Cardiac muscle cell (in vitro differentiated cells and primary cell): ENCODE data around the gene GBF1. TPM values are rescaled to one million over a fixed set of nuclear protein-coding genes. Genes with fewer than 3 reads are reported as not detected.

Experiments
- DNase-seq, 2 donors: peaks; one replicate each; pipeline versions ENCODE4 v3.0.0 to v3.0.0-alpha.2; 2010 to 2017; ENCODE audit warnings: low read depth in 1 of 2, low spot score in 1 of 2
- H3K27ac ChIP-seq: fragments of 200-600 bp; sonication (generic); 2 replicates; pipeline ENCODE4 v1.5.1; 2016
- H3K27me3 ChIP-seq: fragments of 200-600 bp; sonication (generic); 2 replicates; pipeline ENCODE4 v1.6.0; 2016; ENCODE audit warnings: control low read depth
- H3K36me3 ChIP-seq: fragments of 200-600 bp; sonication (generic); 2 replicates; pipeline ENCODE4 v1.5.1; 2016; ENCODE audit warnings: control low read depth
- H3K4me1 ChIP-seq: fragments of 200-600 bp; sonication (generic); 2 replicates; pipeline ENCODE4 v1.8.1; 2017; ENCODE audit warnings: low read depth, mild to moderate bottlenecking, mixed run types
- H3K4me3 ChIP-seq: fragments of 200-600 bp; sonication (generic); 2 replicates; pipeline ENCODE4 v1.5.1; 2016; ENCODE audit warnings: mild to moderate bottlenecking
- H3K9me3 ChIP-seq: fragments of 200-600 bp; sonication (generic); 2 replicates; pipeline ENCODE4 v1.5.1; 2017; ENCODE audit warnings: low read depth, mild to moderate bottlenecking, control low read depth
- polyA plus RNA-seq: library from polyadenylated mRNA; unstranded; fragments of >200 nt; fragmentation: Nextera tagmentation; extraction: Ambion mirVana; gene quantifications from 2 replicates; pipeline ENCODE4 v1.2.1, GENCODE V29; 2016
- total RNA-seq: library from RNA; depleted of rRNA; stranded (reverse); fragments of >200 nt; gene quantifications from 2 replicates; pipeline ENCODE4 v1.2.3, GENCODE V29; 2016
- TF ChIP-seq, protein P1 (sequence below): IDR thresholded peaks from 2 replicates; pipeline ENCODE4 v1.5.1; 2012; ENCODE audit warnings: low read depth, mild to moderate bottlenecking, low read length

The GBF1 gene
- total and polyA plus RNA-seq, 2 experiments from 2014 or later: 42.1 to 75.6 TPM

DNA sequence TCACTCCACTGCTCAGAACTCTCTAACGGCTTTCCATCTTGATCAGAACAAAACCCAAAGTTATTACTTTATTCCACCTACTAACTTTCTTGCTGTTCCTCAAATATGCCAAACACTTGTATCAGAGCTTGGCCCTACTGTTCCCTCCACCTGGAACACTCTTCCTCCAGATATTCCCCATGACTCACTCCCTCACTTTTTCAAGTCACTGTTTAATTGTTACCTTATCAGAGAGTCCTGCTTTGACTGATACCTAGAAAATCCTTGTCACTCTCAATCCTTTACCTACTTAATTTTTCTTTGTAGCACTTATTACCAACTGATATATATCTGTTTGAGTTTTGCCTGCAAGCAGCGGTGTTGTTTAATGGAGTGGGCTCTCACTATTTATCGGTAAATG lies 144.6 kb downstream of the GBF1 start:
- TF ChIP-seq, protein P1, sequence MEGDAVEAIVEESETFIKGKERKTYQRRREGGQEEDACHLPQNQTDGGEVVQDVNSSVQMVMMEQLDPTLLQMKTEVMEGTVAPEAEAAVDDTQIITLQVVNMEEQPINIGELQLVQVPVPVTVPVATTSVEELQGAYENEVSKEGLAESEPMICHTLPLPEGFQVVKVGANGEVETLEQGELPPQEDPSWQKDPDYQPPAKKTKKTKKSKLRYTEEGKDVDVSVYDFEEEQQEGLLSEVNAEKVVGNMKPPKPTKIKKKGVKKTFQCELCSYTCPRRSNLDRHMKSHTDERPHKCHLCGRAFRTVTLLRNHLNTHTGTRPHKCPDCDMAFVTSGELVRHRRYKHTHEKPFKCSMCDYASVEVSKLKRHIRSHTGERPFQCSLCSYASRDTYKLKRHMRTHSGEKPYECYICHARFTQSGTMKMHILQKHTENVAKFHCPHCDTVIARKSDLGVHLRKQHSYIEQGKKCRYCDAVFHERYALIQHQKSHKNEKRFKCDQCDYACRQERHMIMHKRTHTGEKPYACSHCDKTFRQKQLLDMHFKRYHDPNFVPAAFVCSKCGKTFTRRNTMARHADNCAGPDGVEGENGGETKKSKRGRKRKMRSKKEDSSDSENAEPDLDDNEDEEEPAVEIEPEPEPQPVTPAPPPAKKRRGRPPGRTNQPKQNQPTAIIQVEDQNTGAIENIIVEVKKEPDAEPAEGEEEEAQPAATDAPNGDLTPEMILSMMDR: no peak
- Histone ChIP-seq H3K4me1 (no peaks in the 10 kb centered on the region), H3K4me3 (no peak overlapping the region), H3K27me3 (peaks cover 24% of the 10 kb centered on the region), H3K36me3 (no peaks in the 10 kb centered on the region), H3K9me3 (no peaks in the 10 kb centered on the region), H3K27ac (no peak overlapping the region)
- DNase-seq: no peak

DNA sequence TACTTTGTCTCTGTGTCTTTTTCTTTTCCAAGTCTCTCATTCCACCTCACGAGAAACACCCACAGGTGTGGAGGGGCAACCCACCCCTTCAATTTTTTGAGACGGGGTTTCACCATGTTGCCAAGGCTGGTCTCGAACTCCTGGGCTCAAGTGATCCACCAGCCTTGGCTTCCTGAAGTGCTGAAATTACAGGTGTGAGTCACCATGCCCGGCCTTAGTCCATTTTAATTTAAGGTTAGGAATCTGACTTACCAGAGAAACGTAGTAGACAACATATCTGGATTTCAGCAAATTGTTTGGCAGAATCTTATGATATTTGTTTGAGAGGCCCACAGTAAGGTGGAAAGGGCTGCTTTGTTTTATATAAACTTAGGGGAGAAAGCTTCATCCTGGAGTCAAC lies 147.0 kb downstream of the GBF1 start:
- Histone ChIP-seq H3K27ac (no peak overlapping the region), H3K4me3 (no peak overlapping the region), H3K9me3 (no peaks in the 10 kb centered on the region), H3K27me3 (peaks cover 24% of the 10 kb centered on the region), H3K36me3 (no peaks in the 10 kb centered on the region), H3K4me1 (no peaks in the 10 kb centered on the region)
- TF ChIP-seq, protein P1: no peak
- no peak for DNase-seq

DNA sequence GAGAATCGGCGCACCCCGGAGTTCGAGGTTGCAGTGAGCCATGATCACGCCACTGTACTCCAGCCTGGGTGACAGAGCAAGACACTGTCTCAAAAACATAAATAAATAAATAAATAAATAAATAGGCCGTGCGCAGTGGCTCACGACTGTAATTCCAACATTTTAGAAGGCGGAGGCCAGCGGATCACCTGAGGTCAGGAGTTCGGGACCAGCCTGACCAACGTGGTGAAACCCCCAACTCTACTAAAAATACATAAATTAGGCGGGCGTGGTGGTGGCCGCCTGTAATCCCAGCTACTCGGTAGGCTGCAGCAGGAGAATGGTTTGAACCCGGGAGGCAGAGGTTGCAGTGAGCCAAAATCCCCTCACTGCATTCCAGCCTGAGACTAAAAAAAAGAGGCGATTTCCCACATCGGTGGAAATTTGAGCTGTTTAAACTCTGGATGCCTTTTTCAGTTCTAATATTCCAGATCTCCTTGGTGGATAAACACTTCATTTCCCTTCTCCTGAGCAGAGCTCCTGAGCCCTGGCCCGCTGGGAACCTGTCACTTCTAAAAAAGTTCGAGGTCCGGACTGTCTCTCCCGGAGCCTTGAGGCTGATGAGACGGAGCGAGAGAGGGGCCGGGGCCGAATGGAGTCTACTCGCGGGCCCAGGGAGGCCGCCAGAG lies 148.2 kb downstream of the GBF1 start:
- TF ChIP-seq, protein P1: peak; percentile 88
- no peaks in the 10 kb centered on the region for H3K4me1 ChIP-seq
- no peaks in the 10 kb centered on the region for H3K36me3 ChIP-seq
- H3K9me3 ChIP-seq: no peaks in the 10 kb centered on the region
- H3K27me3 ChIP-seq: peaks cover 24% of the 10 kb centered on the region
- peak overlapping the region; percentile 75 for H3K4me3 ChIP-seq
- DNase-seq: no peak
- H3K27ac ChIP-seq: no peak overlapping the region

DNA sequence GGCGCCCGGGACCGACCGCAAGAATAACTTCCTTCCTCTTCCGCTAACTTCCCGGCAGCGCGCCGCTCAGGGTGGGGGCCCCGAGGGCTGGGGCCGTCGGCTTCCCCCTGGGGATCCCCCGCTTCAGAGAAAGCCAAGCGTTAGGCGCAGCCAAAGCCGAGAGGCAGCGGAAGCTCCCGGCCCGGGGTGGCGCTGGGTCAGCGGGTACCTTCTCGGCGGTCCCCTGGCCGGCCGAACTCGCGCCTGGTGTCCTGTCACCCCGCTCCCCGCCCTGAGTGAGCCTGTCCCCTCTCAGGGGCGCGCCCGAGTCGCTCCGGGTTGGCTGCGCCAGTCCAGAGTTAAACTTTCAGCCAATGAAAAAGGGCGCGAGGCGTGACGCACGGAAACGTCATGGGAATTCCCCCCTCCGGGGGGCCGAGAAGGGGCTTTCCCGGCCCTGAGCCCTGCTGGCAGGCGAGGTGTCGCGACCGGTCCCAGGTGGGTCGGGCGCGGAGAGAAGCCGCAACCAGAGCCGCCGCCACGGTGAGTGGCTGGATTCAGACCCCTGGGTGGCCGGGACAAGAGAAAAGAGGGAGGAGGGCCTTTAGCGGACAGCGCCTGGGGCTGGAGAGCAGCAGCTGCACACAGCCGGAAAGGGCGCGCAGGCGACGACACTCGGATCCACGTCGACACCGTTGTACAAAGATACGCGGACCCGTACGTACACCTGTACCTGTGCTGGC lies 148.9 kb downstream of the GBF1 start:
- H3K9me3 ChIP-seq: no peaks in the 10 kb centered on the region
- H3K4me3 ChIP-seq: peak overlapping the region; percentile 75
- H3K4me1 ChIP-seq: no peaks in the 10 kb centered on the region
- no peaks in the 10 kb centered on the region for H3K36me3 ChIP-seq
- peaks cover 22% of the 10 kb centered on the region for H3K27me3 ChIP-seq
- DNase-seq: peak; percentile 95 to 96
- H3K27ac ChIP-seq: no peak overlapping the region
- TF ChIP-seq, protein P1: no peak

DNA sequence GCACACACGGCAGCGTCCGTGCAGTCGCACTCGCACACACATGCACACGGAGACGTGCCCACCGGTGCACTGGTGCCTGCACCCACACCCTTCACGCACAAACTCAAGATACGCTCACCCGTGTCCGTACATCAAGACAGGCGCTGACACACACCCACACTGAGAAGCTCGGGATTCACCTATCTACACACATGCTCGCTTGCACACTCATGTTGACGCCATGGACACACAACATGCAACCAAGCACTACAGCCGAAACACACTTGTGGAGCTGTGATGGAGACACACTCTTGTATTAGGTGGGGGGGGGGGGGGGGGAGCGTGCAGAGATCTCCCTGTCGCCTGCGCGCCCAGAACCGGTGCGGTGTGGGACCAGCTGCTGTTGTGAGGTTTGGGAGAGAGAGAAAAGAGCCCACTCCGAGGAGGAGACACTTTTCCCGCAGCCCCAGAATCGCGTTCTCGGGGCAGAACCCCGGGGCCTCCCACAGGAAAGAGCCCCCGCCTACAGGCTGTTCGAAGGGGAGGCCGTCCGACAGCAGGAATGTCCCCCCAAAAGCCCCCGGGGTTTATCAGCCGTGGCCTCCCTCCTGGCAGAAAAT lies 149.6 kb downstream of the GBF1 start:
- Histone ChIP-seq H3K4me1 (peaks cover 2% of the 10 kb centered on the region), H3K4me3 (peak overlapping the region; percentile 75), H3K36me3 (no peaks in the 10 kb centered on the region), H3K27ac (no peak overlapping the region), H3K27me3 (peaks cover 22% of the 10 kb centered on the region), H3K9me3 (no peaks in the 10 kb centered on the region)
- DNase-seq: peak; percentile 21 to 52
- TF ChIP-seq, protein P1: no peak
